Activated CD4-positive, alpha-beta T cell treated with anti-CD3 and anti-CD28 coated beads, Interleukin-2, amount 50 U/mL, for 24 hours (primary cell): ENCODE results near the gene PRKN.

Source experiments
- DNase-seq, 2 donors: peaks; one replicate each; pipeline ENCODE4 v3.0.0-alpha.2; 2020; ENCODE audit warnings: low read depth in 1 of 2, low spot score in 1 of 2

Gene PRKN

DNA sequence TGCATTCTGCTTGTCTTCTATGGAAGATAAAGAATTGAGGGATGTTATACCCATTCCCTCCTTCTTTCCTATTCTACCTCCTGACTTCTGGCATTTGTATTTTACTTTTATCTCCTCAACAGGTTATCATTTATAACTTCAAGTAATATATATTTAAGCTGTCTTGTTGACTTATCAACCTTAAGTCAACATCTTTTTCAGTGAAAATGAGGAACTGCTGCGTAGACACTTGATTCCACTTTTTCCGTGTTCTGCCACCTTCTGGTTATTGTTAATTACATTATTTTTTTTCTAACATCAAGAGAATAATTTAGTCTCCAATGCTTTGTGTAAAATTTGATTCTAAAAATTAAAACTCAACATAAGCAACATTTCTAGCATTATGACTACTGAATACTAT is 107.5 kb downstream of the PRKN start:
- DNase-seq: no peak

DNA sequence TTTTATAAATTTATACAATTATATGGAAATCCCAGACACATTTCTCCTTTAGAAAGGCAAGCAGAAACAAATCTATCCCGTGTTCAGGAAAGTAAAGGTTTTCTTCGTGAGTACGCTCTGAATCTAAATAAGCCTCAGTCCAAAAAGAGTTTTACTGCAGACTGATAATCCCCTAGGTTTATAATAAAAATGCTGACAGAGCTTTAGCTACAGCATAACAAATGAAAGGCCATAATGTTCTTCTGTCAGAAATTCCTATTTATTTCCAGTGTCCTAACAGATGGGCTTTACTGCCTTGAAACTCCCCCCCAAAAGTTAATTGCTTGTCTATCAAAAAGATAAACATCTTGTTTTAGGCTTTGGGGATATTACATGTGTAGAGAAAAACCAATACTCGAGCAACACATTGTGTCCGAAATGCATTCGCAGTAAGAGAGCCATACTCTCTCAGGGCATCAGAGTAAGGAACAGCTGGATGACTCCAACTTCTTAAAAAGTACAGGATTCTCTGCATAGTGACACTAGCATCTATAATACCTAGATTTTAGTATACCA is 109.0 kb downstream of the PRKN start:
- no peak for DNase-seq

DNA sequence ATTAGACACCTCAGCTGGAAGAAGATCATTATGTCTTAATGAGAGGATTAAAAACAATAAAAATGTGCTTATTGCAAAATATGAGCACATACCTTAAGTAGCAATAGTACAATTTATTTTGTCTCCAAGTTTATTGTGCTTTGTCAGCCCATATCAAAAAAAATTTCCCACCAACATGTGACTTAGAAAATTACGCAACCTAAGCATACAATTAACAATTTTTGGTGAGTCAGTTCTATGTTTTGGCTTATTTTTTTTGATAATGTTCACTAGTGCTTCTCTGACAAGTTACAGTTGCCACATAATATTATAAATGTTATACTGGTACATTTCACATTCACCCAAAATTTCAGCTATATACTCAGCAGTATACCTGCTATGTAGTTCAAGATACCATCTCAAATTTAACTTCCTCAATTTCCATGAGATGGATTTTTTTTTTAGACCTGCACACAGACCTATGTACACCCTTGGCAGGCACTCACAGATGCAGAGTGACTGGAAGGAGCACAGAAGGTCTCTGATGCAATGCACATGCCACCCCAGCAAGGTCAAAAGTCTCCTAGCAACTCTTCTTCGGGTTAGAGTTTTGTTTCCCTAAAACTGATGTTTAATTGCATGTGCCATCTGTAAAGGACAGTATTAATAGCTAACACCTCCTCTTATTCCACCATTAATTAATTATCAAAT is 112.4 kb downstream of the PRKN start:
- DNase-seq: no peak

DNA sequence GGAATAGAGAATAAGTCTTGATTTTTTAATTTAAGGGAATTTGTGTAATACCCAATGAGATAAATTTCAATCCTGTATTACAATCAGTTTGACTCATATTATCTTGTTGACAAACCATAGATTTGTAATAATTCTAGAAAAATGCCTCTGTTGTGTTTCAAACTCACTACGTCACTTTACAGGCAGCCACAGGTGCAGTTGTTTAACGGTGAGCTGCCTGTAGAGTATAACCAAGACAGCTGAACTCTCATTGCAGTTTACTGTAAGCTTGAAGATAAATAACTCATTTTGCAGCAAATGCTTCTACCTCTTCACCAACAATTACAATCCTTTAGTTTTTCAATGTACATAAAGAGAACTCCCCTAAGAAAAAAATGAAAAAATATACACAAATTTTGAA is 114.3 kb downstream of the PRKN start:
- no peak for DNase-seq

DNA sequence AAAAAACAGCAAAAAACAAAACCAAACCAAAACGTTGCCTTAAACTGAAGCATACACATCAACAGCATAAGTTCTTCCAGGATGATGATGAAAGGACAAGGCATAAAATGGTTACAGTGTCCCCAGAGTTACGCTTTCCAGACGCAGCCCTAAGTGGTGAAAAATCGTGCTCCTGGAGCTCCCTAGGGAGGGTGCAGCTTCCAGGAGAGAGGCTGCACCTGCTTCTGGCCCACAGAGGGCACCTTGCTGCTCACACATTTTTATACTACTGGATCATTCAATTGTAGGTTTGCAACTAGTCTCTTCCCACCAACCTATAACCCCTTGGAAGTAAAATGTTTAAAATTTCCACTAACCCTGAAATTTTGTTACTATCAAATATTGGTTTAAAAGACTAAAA is 115.0 kb downstream of the PRKN start:
- no peak for DNase-seq

DNA sequence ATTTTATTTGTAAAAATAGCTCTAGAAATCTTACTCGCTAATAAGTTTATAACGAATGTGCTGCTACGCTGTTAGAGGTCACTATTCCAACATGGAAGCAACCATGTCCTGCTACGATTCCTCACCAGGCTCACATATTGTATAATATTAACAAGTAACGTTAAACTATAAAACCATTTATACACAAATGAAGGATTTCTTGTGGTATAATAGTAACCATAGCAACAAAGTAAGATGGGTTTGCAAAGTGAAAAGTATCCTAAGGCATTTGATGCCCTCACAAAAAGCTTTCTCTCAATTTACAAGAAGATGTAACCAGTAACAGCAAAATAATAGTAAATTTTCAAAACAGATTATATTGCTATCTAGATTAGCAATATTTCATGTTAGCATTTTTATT is 117.2 kb downstream of the PRKN start:
- DNase-seq: no peak

DNA sequence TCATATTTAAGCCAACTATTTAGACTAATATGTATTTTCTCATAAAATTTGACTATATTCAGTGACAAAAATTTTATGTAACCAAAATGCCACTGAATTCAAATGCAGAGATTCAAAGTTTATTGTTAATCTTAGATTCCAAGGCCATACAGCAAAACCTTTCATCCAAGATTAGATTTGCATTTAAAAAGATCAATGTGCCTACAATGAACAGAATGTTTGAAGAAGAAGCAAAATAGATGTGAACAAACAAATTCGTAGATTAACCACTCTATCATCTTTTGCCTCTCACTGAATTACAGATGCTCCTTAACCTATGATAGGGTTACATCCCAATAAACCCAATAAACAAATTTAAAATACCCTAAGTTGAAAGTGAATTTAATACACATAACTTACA is 121.7 kb downstream of the PRKN start:
- no peak for DNase-seq

DNA sequence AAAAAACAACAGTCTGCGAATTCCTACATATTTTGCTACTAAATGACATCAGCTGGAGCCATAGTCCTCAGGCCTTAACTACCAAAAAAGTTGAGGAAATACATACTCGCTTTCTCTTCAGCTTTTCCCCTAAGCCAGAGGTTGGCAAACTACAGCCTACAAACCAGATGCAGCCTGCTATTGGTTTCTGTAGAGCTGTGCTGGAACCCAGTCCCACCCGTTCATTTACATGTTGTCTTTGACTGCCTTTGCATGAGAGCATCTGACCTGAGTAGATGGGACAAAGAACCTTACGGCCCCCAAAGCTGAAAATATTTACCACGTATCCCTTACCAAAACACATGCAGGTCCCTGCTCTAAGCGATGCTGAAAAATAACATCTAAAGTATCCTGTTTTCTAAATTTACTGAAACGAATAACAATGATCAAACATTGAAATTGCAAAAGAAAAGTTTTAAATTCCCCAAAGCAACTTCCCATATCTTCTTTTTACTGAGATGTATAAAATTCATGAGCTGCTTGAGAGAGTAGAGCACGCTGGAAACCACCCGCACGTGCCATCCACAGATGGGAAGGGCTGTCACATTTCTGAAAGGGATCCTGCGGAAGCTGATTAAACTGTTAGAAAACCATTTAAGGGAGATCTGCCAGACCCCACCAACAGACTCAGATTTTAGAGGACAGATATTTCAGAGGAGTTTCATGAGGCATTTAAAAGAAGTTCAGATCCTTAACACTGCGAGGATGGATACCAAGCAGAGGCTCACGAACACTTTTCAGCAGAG is 124.1 kb downstream of the PRKN start:
- DNase-seq: no peak

DNA sequence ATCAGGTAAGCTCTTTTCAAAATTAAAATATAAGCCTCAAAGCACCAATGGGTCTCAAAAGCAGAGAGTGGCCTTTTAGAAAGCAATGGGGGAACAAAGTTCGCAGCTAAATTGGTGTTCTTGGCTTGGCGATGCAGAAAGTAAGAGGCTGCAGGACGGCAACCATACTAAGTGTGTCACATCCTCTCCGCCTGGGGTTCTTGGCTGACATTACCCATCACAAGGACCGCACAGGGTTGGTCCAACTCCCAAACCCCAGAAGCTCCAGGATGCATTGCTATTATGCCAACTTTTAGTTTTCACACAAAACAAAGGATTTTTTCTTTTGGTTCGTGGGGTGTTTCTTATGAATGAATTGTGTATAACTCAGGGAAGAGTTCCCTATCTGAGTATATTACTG is 124.8 kb downstream of the PRKN start:
- DNase-seq: no peak

DNA sequence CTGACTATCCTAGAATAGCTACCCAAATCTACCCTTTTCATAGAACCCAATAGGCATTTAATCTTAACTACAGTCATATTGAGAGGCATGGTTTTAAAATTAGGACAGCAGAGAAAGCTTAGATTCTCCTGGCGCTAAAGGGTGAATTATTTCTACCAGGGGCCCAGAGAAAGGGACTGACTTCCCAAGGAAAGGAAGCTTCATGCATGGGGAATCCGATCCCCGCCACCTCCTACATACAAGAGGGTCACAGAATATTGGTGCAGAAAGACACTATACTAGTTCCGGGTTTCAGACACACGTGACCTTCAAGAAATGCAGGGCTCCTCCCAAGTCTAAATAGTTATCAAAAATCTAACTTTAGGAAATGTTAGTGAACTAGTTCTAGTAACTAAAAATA is 130.9 kb downstream of the PRKN start:
- no peak for DNase-seq

DNA sequence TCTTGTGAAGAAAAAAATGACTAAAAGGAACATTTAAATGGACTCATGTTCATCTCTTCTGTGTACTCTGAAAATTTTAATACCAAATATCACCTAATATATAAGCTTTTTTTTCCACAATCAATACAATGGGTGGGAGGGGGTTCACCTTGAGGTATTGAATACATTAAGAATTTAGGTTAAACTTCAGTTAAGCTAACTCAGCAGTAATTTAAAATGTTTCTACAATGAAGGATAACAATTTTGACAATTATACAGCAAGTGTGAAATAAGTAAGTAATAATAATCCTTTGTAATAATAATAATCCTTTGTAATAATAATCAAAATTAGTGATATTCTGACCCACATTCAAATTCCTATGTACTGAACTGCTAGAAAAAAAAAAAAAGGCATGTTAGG is 136.0 kb downstream of the PRKN start:
- no peak for DNase-seq

DNA sequence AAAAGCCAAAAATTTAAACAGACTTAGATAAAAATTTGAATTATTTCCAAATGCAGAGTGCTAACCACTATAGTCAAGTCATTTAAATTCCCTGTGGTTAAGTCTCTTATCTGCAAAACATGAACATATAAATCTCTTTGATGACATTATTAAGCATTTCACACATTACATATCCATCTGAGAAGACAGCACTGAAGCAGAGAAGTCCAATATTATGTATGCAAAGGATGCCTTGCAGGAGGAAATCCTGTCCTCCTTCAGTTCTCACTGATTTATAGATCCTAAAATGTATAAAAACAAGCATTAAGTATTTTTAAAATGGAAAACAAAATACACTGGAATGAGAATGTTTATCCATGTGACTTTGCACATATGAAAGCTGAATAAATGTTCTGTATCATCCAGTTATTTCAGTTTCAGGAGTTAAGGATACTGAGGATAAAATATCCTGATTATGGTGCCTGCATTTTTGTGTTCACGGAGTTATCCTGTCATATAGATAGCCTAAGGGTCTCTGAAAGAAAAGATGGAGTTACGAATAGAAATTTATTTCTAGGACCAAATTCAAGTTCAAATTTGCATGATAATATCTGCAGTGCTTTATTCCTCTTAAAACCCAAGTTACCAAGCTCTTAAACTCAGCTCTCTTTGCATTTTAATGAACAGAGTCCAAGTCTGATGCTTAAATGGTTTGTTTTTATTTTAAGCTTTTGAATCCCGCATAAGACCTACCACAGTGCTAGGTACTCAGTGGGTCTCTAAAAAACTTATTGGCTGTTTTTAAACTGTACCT is 145.4 kb downstream of the PRKN start:
- DNase-seq: no peak

DNA sequence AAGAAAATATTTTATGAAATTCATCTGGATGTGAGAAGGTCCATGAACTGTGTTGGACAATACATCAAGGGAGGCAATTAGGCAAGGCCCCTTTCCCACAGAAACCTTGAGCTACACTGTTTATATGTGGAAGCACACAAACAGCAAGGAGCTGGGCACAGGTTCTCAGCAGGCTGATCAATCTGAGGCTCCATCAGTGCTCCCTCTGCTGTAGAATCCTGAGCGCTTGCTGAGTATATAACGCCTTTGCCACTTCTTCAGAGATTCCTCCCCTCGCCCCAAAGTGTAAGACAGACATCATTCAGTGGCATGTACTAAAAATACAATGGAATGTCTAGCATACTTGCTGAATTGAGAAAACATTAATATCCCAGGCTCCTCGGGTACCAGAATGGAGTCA is 146.9 kb downstream of the PRKN start:
- DNase-seq: no peak

DNA sequence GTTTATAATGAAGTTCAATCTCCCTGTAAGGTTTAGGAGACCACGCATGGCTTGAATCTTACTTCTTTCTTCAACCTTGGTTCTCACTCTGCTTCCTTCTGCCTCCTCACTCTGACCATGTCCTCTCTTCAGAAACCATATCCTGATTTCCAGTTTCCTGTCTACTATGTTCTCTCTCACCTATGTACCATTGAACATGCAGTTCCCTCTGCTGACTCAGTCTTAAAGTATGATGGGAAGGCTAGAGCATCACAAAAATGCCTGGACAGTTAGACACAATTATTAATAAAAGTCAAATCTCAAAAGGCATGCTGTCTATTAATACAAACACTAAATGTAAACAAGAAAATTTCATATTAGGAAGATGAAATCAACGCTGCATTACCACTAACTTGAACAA is 151.6 kb downstream of the PRKN start:
- no peak for DNase-seq

DNA sequence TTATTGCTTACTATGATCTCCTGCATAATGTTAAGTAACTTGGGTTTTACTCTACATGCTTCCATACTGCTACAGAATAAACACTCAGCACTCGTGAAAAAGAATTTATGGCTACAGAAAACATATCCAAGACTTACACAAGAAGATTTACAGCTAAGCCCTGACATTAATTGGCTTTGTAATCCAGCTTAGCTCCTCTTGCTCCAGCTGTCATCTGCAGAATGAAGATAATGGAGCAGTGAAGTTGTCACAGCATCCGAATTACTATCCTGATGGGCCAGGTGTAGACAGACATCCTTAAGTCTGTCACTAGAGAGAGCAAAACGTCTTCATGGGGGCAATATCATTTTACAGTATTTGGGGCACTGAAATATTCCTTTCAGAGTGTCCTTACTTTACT is 155.3 kb downstream of the PRKN start:
- DNase-seq: no peak

DNA sequence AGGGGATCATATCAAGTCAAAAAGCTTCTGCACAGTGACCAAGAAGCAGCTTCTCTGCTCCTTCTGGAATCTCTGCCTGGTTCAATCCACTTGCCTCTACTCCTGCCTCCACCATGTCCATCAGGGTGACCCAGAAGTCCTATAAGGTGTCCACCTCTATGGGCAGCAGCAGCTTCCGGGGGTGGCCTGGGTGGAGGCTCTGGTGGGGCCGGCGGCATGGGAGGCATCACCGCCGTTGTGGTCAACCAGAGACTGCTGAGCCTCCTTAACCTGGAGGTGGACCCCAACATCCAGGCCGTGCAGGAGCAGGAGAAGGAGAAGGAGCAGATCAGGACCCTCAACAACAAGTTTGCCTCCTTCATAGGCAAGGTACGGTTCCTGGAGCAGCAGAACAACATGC is 159.3 kb downstream of the PRKN start:
- DNase-seq: no peak

DNA sequence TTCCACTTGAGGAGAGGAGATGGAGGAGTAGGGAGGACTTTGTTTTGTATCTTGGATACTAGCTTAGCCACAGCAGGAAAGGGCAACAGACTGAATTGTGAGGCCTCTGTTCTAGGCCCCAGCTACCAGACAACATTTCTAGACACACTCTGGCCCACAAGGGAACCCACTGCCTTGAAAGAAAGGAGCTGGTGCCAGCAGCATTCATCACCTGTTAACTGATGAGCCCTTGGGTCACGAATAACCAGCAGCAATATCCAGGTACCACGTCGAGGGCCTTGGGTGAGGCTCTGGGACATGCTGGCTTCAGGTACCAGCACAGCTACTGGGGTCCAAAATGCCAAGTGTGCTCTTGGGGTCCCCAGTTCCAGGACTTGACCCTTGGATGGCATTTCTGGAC is 165.5 kb downstream of the PRKN start:
- DNase-seq: no peak

DNA sequence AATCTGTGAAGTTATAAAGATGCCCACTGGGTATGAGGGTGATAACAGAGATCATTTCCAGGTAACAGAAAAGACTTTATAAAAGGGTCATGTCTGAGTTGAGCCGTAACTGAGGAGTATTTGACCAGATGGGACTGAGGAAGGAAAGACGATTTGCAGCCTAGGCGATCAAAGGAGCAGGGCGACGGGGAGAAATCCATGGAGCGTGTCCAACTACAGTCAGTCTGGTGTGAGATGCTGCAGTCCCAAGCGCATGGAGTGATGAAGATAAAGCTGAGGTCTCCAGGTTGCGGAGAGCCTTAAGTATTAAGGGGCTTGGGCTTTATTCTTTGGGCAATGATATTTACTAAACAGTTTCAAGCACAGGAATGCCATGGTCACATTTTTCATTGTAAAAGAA is 166.7 kb downstream of the PRKN start:
- DNase-seq: no peak

DNA sequence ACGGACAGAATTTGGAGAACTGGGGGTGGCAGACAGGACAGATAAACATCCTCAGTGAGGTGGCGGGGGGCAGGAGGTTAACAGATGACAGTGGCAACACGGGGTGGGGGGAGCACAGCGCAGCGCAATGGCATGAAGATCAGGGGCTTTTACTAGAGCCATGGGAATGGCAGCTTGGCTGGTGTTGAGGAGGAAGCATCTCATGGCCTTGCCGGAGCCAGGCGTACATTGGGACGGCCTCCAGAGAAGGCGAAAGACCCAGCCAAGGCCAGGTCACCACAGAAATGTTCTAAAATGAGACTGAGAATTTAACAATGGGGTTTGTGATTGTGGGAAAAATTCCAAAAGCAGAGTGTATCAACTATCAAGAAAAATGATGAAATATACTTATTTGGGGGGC is 173.0 kb downstream of the PRKN start:
- no peak for DNase-seq

DNA sequence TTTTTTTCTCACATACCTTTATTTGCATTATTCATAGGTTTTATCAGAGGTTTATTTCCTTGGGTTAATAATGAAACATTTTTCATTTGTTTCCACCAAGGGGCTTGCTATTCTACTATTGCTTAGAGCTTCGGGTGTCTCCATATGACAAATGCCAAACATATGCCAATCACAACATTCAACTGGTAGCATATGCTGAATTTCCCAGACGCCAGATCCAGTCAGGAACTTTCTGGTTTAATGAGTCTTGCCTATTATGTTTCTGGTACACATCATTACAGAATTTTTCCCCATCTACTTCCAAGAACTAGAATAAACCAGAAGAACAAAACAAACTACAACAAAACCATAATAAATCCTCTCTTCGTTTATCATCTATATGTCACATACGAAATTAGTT is 180.7 kb downstream of the PRKN start:
- DNase-seq: no peak

DNA sequence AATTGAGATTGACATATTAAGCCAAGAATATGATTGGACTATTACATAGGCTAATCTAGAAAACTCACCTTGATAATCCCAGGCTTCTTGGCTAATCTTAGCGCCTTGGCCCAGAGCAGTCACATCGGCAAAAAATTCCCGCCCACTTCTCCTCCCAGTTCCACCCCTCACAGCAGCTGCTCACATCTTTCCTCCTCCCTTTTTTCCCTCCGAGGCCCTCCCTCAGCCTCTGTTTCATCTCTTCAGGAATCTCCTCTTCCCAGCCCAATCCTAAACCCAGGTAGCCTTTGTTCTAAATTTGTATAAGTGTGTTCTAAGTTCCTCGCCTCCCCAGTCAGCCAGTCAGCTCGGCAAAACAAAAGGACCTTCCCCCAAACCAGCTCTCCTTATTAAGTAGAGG is 184.3 kb downstream of the PRKN start:
- no peak for DNase-seq

DNA sequence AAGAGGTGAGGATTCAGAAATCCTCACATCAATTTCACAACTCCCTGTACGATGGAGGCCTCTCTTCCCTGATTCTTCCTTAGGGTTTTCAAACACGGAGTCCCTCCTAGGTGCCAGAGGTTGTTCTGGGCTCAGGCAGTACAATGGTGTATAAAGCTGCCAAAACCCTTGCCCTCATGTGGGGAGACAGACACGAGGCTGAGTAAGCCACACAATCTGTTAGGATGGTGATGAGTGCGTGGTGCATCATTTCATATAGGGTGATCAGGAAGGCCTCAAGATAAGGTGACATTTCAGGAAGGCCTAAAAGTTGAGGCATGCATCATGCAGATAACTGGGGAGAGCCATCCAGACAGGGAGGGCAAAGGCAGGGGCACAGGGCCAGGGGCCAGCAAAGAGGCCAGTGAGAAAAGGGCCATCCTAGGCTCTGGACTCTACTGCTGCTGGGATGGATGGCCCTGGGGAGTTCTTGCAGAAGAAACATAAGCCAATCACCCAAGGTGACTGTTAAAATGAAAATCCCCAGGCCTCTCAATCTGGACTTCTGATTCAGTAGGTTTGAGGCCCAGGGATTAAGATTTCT is 186.5 kb downstream of the PRKN start:
- DNase-seq: no peak
